Right atrium auricular region (tissue), 2 donors: Measurements from ENCODE around the gene INSM2. TPM values are rescaled to one million over a fixed set of nuclear protein-coding genes. Genes with fewer than 3 reads are reported as not detected.

Experiments
- DNase-seq: peaks from one replicate; pipeline ENCODE4 v3.0.0-alpha.2; 2019; ENCODE audit warnings: low spot score
- H3K27ac ChIP-seq, 2 donors: fragments of 200-600 bp; sonication (generic); 1 replicate in 1 of 2; 2 replicates in 1 of 2; pipeline ENCODE4 v1.5.1; 2016 to 2019
- H3K27me3 ChIP-seq, 2 donors: fragments of 200-600 bp; sonication (generic); one replicate each; pipeline versions ENCODE4 v1.5.1 to v1.6.0; 2017 to 2019
- H3K36me3 ChIP-seq: fragments of 200-600 bp; sonication (generic); one replicate; pipeline ENCODE4 v1.5.1; 2016
- H3K4me1 ChIP-seq, 2 donors: fragments of 200-600 bp; sonication (generic); one replicate each; pipeline versions ENCODE4 v1.5.1 to v1.6.0; 2017 to 2019
- H3K4me3 ChIP-seq, 2 donors: fragments of 200-600 bp; sonication (generic); 1 replicate in 1 of 2; 2 replicates in 1 of 2; pipeline ENCODE4 v1.5.1; 2017 to 2019; ENCODE audit warnings: mild to moderate bottlenecking in 1 of 2, moderate library complexity in 1 of 2
- H3K9me3 ChIP-seq, 2 donors: fragments of 200-600 bp; sonication (generic); one replicate each; pipeline ENCODE4 v1.5.1; 2019
- total RNA-seq, 2 donors: library from RNA; depleted of rRNA; stranded (reverse); fragments of >200 nt; gene quantifications; one replicate each; pipeline ENCODE4 v1.1.0, GENCODE V29; 2016
- TF ChIP-seq, protein P1 (sequence below), 2 donors: fragments of 200-600 bp; sonication (generic); IDR thresholded peaks; one replicate each; pipeline ENCODE4 v1.5.1; 2019; ENCODE audit warnings: antibody characterized with exemption in 2 of 2

Gene INSM2
- total RNA-seq, 2 donors from 2014 or later = not detected

DNA sequence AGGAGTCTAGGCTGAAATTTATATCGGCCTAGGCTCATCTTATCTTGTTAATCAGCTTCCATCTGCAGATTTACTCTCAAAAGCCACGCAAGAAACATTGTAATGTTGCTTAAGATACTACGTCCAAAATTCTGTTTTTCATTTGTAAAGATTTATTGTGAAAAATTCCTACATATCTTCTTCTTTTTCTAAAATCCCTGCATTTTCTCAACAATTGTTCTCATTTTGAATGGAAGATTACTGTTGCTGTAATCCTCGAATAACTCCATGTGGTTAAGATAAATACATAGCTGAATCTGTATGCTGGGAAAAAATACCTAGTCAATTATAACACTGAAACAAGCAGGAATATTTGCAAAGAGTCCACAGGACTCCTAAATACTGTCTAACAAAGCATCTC, 15.6 kb downstream of the INSM2 start:
- TF ChIP-seq, protein P1, sequence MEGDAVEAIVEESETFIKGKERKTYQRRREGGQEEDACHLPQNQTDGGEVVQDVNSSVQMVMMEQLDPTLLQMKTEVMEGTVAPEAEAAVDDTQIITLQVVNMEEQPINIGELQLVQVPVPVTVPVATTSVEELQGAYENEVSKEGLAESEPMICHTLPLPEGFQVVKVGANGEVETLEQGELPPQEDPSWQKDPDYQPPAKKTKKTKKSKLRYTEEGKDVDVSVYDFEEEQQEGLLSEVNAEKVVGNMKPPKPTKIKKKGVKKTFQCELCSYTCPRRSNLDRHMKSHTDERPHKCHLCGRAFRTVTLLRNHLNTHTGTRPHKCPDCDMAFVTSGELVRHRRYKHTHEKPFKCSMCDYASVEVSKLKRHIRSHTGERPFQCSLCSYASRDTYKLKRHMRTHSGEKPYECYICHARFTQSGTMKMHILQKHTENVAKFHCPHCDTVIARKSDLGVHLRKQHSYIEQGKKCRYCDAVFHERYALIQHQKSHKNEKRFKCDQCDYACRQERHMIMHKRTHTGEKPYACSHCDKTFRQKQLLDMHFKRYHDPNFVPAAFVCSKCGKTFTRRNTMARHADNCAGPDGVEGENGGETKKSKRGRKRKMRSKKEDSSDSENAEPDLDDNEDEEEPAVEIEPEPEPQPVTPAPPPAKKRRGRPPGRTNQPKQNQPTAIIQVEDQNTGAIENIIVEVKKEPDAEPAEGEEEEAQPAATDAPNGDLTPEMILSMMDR (IDR thresholded peaks at IDR 0.05) = no peak
- Histone ChIP-seq H3K36me3 (no peaks in the 10 kb centered on the region), H3K4me1 (no peaks in the 10 kb centered on the region), H3K4me3 (no peak overlapping the region), H3K27me3 (no peaks in the 10 kb centered on the region), H3K9me3 (no peaks in the 10 kb centered on the region), H3K27ac (no peak overlapping the region)
- no peak for DNase-seq

- Histone ChIP-seq H3K27ac (no peak overlapping the region), H3K36me3 (no peaks in the 10 kb centered on the region), H3K4me1 (no peaks in the 10 kb centered on the region), H3K9me3 (no peaks in the 10 kb centered on the region), H3K4me3 (no peak overlapping the region), H3K27me3 (no peaks in the 10 kb centered on the region)
- TF ChIP-seq, protein P1 (IDR thresholded peaks at IDR 0.05) = no peak
- DNase-seq = no peak
These were observed 17.1 kb downstream of the INSM2 start for GRCh38 chr14:35551081-35551480.

DNA sequence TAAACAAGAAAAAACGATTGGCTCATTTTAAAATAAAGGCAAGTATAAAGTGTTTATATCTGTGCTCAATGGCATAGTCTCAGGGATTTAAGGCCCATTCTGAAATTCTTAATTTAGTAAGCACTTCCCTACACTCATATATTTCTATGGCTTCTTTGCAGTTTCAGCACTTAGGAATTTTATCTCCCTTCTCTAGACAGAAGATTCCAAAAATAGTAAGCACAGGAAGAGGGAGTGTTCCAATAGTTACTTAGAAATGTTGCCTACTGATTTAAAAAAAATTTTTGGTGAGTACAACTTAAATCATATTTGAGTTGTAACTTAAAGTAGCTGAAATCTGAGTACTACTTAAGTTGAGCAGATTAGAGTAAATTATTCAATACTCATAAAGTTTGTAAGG, 19.8 kb downstream of the INSM2 start:
- Histone ChIP-seq H3K27ac (no peak overlapping the region), H3K9me3 (no peaks in the 10 kb centered on the region), H3K27me3 (no peaks in the 10 kb centered on the region), H3K36me3 (no peaks in the 10 kb centered on the region), H3K4me3 (no peak overlapping the region), H3K4me1 (no peaks in the 10 kb centered on the region)
- TF ChIP-seq, protein P1 (IDR thresholded peaks at IDR 0.05) = no peak
- DNase-seq = no peak

DNA sequence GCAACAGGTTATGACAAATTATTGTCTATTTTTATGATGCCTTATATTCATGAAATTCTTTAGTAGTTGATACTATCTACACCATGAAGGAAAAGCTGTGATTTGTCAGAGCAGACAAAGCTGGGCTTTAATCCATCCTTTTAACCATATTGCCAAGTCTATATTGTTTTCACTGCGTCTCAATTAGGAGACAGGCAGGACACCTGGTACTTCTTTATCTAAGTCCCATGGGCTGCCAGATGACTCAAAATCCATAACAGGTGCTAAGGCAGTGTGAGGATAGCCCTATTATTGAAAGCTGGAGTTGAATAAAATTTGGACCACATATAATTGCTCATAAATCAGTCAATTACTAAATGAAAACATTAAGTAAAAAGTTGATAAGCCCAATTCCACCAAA, 22.6 kb downstream of the INSM2 start:
- H3K9me3 ChIP-seq = no peaks in the 10 kb centered on the region
- no peak overlapping the region for H3K27ac ChIP-seq
- TF ChIP-seq, protein P1 (IDR thresholded peaks at IDR 0.05) = no peak
- H3K4me3 ChIP-seq = no peak overlapping the region
- no peak for DNase-seq
- H3K4me1 ChIP-seq = no peaks in the 10 kb centered on the region
- H3K27me3 ChIP-seq = no peaks in the 10 kb centered on the region
- H3K36me3 ChIP-seq = no peaks in the 10 kb centered on the region

- Histone ChIP-seq H3K36me3 (no peaks in the 10 kb centered on the region), H3K4me3 (no peak overlapping the region), H3K27me3 (no peaks in the 10 kb centered on the region), H3K9me3 (no peaks in the 10 kb centered on the region), H3K27ac (no peak overlapping the region), H3K4me1 (no peaks in the 10 kb centered on the region)
- TF ChIP-seq, protein P1 (IDR thresholded peaks at IDR 0.05) = no peak
- no peak for DNase-seq
These were observed 23.3 kb downstream of the INSM2 start for GRCh38 chr14:35557221-35557747.

GRCh38 chr14:35558680-35559079, 24.7 kb downstream of the INSM2 start:
- no peak overlapping the region for H3K27ac ChIP-seq
- TF ChIP-seq, protein P1 (IDR thresholded peaks at IDR 0.05) = no peak

More at GRCh38 chr14:35558680-35559079, 24.7 kb downstream of the INSM2 start:
- Histone ChIP-seq H3K27me3 (no peaks in the 10 kb centered on the region), H3K36me3 (no peaks in the 10 kb centered on the region), H3K4me1 (no peaks in the 10 kb centered on the region), H3K9me3 (no peaks in the 10 kb centered on the region), H3K4me3 (no peak overlapping the region)
- DNase-seq = no peak
